Esophagus (tissue), 2 donors: ENCODE measurements around the gene TMEM182. TPM values are rescaled to one million over a fixed set of nuclear protein-coding genes. Genes with fewer than 3 reads are reported as not detected.

Experiments
- H3K27ac ChIP-seq, 2 donors: one replicate each; pipeline ENCODE4 v1.5.1; 2013; ENCODE audit warnings: low read depth in 2 of 2, mild to moderate bottlenecking in 2 of 2, inconsistent platforms in 1 of 2, low read length in 1 of 2, moderate library complexity in 1 of 2
- H3K27me3 ChIP-seq, 2 donors: one replicate each; pipeline ENCODE4 v1.6.1; 2013; ENCODE audit warnings: low read length in 2 of 2, control low read depth in 1 of 2, mild to moderate bottlenecking in 1 of 2; ENCODE audit not compliant: insufficient read depth in 2 of 2, control insufficient read depth in 1 of 2
- H3K36me3 ChIP-seq, 2 donors: one replicate each; pipeline ENCODE4 v1.6.1; 2013; ENCODE audit warnings: low read length in 1 of 2; ENCODE audit not compliant: control insufficient read depth in 2 of 2, insufficient read depth in 2 of 2
- H3K4me1 ChIP-seq, 2 donors: one replicate each; pipeline ENCODE4 v1.6.1; 2013; ENCODE audit warnings: low read length in 1 of 2; ENCODE audit not compliant: control insufficient read depth in 2 of 2, insufficient read depth in 2 of 2
- H3K4me3 ChIP-seq, 2 donors: one replicate each; pipeline ENCODE4 v1.5.1; 2013; ENCODE audit warnings: low read length in 2 of 2, mild to moderate bottlenecking in 2 of 2, low read depth in 1 of 2, moderate library complexity in 1 of 2
- H3K9me3 ChIP-seq, 2 donors: one replicate each; pipeline ENCODE4 v1.6.1; 2013; ENCODE audit warnings: mild to moderate bottlenecking in 2 of 2, low read depth in 1 of 2, low read length in 1 of 2, moderate library complexity in 1 of 2; ENCODE audit not compliant: control insufficient read depth in 2 of 2, insufficient read depth in 1 of 2
- WGBS, 2 donors: extraction: QIAGEN DNeasy Blood & Tissue Kit; methylation state at CpG; one replicate each; pipeline ENCODE4 v1.1.7; 2013; 5-methylcytosine and 5-hydroxymethylcytosine counted together
- polyA plus RNA-seq, 2 donors: library from polyadenylated mRNA; stranded (reverse); fragments of 200-250 nt; gene quantifications; one replicate each; pipeline ENCODE4 v1.2.3, GENCODE V29; 2013
- donor health status: healthy with polysubstance abuse.
- donor health status: Bipolar disorder and iron deficiency.

The TMEM182 gene
- polyA plus RNA-seq, result under 1 TPM; 0.33 to 0.96 TPM

- 81 to 90% methylated on average over 4 of the region's 4 CpGs for WGBS, 2 donors
- Histone ChIP-seq H3K36me3 (no peaks in the 10 kb centered on the region), H3K27me3 (no peaks in the 10 kb centered on the region), H3K4me3 (no peak within 1 kb of the TSS), H3K27ac (no peak within 1 kb of the TSS), H3K4me1 (no peaks in the 10 kb centered on the region), H3K9me3 (no peaks in the 10 kb centered on the region)
These were observed at the start of gene TMEM182 for GRCh38 chr2:102761763-102762162. TSS of gene TMEM182 (plus strand) at chr2:102762031. CDS start at chr2:102762218, 187 bp downstream.

GRCh38 chr2:102717308-102718018 lies 44.4 kb upstream of the TMEM182 start:
- Histone ChIP-seq H3K27me3 (no peaks in the 10 kb centered on the region), H3K4me1 (no peaks in the 10 kb centered on the region), H3K4me3 (no peak overlapping the region), H3K36me3 (peaks cover 12 to 19% of the 10 kb centered on the region in 2 donors), H3K27ac (no peak overlapping the region), H3K9me3 (no peaks in the 10 kb centered on the region)
- 74 to 78% methylated on average over 5 of the region's 5 CpGs for WGBS, 2 donors

GRCh38 chr2:102718387-102719316 lies 43.2 kb upstream of the TMEM182 start:
- no peak overlapping the region for H3K27ac ChIP-seq
- 95 to 98% methylated on average over 26 of the region's 26 CpGs for WGBS, 2 donors
- H3K9me3 ChIP-seq, result no peaks in the 10 kb centered on the region
- H3K36me3 ChIP-seq, result peaks cover 12 to 20% of the 10 kb centered on the region in 2 donors
- no peak overlapping the region for H3K4me3 ChIP-seq
- H3K4me1 ChIP-seq, result no peaks in the 10 kb centered on the region
- no peaks in the 10 kb centered on the region for H3K27me3 ChIP-seq

GRCh38 chr2:102724016-102724490 lies 37.8 kb upstream of the TMEM182 start:
- Histone ChIP-seq H3K27ac (no peak overlapping the region), H3K36me3 (peaks cover 7 to 19% of the 10 kb centered on the region in 2 donors), H3K4me3 (no peak overlapping the region), H3K9me3 (no peaks in the 10 kb centered on the region), H3K27me3 (no peaks in the 10 kb centered on the region), H3K4me1 (no peaks in the 10 kb centered on the region)
- 75 to 79% methylated on average over 7 of the region's 7 CpGs for WGBS, 2 donors

- Histone ChIP-seq H3K4me1 (no peaks in the 10 kb centered on the region), H3K27me3 (no peaks in the 10 kb centered on the region), H3K9me3 (no peaks in the 10 kb centered on the region), H3K27ac (no peak overlapping the region), H3K36me3 (peaks cover 7 to 19% of the 10 kb centered on the region in 2 donors), H3K4me3 (no peak overlapping the region)
- 90% methylated on average over 10 of the region's 10 CpGs for WGBS, 2 donors
These were observed 37.3 kb upstream of the TMEM182 start for GRCh38 chr2:102724553-102724952.

GRCh38 chr2:102726128-102727087 lies 35.4 kb upstream of the TMEM182 start:
- no peaks in the 10 kb centered on the region for H3K27me3 ChIP-seq
- H3K4me3 ChIP-seq, result no peak overlapping the region
- no peak overlapping the region for H3K27ac ChIP-seq
- no peaks in the 10 kb centered on the region for H3K4me1 ChIP-seq
- H3K36me3 ChIP-seq, result peaks cover 7 to 15% of the 10 kb centered on the region in 2 donors
- H3K9me3 ChIP-seq, result no peaks in the 10 kb centered on the region
- 63 to 70% methylated on average over 15 of the region's 15 CpGs for WGBS, 2 donors

- Histone ChIP-seq H3K27me3 (no peaks in the 10 kb centered on the region), H3K36me3 (peaks cover 0 to 6% of the 10 kb centered on the region in 2 donors), H3K9me3 (no peaks in the 10 kb centered on the region), H3K4me1 (peaks cover 0 to 7% of the 10 kb centered on the region in 2 donors), H3K27ac (no peak overlapping the region), H3K4me3 (peak overlapping the region; percentile 87 to 88)
- WGBS, 2 donors, result 45 to 55% methylated on average over 15 of the region's 15 CpGs
These were observed 26.3 kb upstream of the TMEM182 start for GRCh38 chr2:102735416-102736109.

GRCh38 chr2:102736110-102736409 lies 25.8 kb upstream of the TMEM182 start:
- H3K27ac ChIP-seq, result peak overlapping the region in 1 of 2 donors; percentile 85
- 15 to 22% methylated on average over 6 of the region's 6 CpGs for WGBS, 2 donors

More at GRCh38 chr2:102736110-102736409, 25.8 kb upstream of the TMEM182 start:
- Histone ChIP-seq H3K4me1 (peaks cover 0 to 7% of the 10 kb centered on the region in 2 donors), H3K36me3 (peaks cover 0 to 6% of the 10 kb centered on the region in 2 donors), H3K9me3 (no peaks in the 10 kb centered on the region), H3K27me3 (no peaks in the 10 kb centered on the region), H3K4me3 (peak overlapping the region; percentile 87 to 88)
